GM19023 (cell line): Measurements from ENCODE around the gene TNRC18.

Experiments used
- ATAC-seq: cut with Tn5 transposase; IDR thresholded peaks from one replicate; pipeline ENCODE4 v1.9.1; 2021; ENCODE audit warnings: mild to moderate bottlenecking, moderate library complexity; ENCODE audit not compliant: unreplicated experiment

Gene TNRC18

DNA sequence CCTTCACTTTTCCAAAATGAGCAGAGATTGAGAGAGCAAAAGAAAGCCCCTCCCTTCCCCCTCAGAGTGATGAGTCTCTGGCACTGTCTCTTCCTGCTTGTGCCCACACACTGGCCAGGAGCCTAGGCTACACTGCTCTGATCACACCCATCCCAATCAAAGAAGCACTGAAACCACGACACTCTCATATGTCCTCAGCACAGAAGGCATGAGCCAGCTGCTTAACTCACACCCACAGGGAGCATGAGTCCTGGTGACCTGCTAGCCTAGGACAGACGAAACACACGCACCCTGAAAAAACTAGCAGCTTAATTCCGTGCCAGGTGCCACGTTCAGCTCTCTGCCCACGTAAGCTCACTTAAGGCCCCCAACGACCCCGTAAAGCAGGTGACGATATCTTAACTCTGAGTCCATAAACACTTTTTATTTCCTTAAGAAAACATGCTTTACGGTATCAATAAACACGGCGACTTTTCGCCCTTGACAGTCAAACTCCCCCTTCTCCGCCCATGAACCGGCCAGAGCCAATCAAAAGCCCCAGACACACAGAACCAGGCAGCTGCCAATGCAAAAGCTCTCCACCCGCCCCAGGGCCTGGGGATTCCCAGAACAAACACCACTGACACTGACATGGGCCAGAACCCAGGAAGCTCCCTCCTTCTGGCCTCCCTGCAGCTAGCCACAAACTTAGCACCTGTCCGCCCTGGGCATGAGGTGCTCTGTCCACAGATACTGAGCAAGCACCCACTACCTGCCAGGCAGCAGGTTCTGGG, 69.0 kb downstream of the TNRC18 start:
- no peak for ATAC-seq

DNA sequence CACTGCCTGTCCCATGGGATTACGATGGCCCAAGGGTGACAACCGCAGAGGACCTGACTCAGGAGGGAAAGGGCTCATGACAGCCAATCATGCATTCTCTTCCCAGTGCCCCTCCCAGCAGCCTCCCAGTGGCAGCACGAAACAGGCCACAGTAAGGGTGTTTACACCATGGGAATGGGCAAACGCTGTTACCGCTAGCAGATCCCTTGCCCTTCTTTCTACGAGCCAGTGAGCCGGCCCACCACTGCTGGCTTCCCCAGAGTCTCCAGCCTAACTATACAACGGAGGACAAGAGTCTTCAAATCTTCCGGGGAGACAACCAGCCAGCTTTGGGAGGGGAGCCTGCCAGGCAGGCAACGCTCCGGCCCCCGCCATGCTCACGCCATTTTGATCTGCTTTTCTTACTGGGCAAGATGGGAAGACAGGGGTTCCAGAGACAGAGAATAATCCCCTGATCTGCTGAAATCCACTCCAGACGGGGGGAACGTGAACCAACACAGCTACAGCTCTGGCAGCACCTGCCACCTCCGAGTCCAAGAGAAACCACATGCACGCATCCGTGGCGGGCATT, 71.1 kb downstream of the TNRC18 start:
- ATAC-seq: no peak

DNA sequence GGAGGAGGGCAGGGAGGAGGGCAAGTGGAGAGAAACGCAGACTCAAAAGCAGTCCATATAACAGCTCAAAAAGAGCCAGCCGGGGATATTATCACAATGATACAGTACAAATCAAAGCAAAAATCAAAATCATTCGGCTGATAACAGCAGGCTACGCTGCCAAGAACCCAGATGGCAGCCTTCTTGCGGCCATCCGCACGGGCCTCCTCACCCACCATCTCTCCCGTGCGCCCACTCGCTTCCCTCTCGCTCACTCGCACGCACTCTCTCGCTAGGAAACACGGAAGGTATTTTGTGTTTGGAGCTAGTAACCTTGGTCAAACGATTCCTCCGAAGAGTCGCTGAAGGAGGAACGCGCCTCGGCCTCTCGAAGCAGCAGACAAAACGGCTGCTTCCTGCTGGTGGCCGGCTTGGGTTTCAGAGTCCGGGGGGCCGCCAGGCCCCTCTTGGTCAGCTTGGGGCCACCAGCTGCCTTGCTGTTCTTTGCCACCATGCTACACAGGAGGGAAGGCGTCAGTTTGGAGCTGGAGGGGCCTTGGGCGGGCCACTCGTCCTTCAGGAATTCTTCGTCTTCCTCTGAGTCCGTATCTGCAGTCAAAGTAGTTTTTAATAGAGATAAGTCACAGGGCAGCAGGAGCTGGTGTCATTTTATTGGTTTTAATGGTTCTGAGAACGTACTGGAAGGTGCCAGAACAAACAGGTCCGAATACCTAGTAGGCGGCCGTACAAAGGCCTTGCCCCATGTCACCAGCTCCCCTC, 71.9 kb downstream of the TNRC18 start:
- ATAC-seq: no peak

DNA sequence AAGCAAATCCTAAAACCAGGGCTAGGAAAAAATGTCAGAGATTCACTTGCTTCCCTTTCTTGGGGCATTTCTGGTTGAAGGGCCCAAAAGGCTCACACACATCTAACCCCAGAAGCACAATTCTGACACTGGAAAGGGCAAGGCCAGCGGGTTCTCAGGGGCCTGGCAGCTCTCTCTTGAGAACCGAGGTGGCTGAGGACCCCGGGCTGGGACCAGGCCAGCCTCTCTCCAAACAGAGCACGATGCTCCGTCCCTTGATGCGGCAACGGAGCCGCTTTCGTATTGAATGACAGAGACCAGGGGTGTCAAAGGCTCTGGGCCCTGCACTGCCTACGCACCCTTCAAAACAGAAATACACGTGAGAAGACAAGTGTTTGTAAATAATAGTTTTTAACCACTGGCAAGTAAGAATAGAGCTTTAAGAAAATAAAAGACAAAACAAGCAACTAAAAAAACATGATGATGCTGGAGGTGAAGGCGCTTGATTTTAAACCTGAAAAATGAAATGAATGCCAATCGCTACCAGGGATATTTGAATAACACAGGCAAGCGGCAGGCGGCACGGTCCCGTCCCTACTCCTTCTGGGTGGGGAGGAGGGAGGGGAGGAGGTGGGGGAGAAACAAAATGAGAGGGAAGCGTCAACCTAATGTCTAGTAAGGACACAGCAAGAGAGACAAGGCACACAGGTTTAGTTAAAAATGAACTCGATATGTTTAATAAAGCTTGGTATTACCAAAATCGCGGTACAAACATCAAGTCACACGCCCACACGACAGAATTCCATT, 72.8 kb downstream of the TNRC18 start:
- ATAC-seq: no peak

DNA sequence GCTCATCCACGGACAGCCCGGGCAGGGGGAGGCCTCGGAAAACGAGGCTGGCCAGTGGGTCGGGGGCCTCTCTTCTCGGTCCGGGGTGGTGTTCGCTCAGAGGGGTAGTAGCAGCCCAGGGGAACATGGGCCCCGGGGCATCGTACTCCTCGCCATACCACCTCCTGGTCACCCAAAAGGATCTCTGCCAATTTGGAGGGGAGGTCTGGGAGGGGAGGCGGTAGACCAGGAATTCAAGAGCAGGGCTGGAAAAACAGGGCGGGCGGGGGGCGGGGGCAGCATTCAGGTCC, 73.5 kb downstream of the TNRC18 start:
- ATAC-seq: no peak

DNA sequence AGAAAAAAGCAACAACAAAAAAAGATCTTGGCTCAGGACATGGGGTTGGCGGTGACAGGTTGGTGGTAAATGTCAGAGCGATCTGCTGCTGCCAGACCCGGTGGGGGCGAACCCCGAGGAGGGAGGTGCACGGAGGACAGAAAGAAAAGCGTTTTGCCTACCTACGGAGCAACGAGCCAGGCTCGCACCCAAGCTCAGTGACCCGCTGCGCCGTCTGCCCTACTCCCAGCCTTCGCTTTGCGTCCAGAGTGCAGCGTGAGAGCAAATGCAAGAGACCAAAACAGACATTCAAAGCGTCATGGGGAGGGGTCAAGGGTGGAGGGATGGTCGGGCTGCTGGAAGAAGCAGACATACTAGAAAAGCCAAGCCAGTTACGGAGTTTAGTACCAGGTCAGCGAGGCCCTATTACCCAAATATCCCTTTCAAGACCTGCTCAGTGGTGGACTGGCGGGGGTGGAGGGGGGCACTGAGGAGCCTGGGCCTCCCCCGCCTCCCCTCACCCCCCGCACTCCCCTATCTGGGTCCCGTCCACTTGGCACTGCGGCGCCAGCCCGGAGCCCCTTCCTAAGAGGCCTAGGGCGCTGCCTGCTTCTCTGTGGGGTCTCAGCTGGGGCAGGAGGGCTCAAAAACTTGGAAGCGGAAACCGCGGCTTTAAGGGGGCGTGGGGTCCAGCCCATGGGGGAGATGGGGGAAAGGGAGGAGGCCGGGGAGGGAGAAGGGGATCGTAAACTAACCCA, 74.0 kb downstream of the TNRC18 start:
- ATAC-seq: no peak

DNA sequence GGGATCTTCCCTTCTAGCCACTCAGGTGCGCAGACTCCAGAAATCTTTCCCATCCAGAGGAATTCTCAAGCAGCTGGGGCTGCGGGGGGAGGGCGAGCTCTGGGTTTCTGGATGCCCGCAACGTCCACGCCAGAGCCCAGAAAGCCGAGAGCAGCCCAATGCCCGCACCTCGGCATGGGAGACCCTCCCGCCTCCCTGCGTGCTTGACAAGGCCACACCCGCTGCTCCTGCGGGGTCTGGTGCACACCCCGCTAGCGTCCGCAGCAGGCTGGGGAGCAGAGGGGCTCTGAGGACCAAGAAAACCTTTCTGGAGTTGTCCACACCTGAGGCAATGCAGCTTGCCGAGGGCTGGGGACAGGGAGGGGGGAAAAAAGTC, 74.6 kb downstream of the TNRC18 start:
- ATAC-seq: no peak

DNA sequence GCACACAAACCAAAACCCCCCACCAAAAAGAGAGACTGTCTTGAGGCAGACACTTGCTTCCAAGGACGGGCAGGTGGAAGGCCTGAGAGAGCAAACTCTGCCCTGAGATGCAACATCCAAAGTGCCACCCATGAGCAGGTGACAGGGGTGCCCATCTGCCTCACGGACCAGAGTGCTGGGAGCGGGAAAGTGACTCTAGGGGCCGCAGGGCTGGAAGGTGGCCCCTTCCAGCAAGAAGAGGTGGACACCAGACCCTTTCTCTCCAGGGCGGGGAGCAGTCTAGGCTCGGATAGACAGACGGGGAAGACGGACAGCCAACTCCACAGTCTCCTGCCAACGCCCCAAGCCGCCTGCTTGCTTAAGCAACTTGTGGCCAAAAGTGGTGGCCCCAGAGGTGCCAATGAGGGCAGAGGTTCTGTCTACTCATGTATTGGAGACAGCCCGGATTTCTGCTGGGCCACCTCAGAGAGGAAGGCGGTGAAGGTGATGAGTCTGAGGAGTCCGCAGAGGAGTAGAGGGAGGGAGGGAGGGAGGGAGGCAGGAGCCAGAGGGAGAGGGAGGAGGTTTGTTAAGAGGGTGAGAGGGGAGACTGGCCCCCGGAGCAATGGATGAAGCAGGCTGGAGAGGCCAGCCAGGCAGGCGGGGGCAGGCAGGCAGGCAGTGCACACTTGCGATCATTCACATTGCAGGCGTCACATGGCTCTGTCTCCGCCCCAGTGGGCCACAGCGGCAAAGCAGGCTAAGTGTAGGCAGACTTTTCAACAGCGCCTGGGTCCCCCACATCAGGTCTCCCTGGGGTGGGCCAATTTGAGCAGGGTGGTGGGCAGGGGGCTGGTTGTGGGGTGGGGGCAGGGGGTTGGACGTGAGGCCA, 75.3 kb downstream of the TNRC18 start:
- ATAC-seq: no peak

DNA sequence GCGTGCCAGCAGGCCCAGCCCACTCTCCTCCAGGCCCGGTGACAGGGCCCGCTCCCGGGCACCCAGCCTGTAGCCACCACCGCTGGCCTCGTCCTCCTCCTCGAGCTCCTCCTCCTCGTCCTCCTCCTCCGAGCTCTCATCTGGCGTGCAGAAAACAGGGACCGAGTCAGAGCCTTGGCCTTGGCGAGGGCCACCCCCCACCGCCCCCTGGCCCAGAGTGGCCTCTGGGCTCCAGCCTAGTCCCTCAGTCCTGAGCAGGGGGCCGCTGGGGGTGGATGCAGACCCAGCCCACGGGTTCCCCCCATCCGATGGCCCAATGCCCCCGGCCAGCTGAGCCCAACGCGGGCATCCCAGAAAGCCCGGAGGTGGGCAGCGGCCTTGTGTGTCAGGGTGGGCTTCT, 78.0 kb downstream of the TNRC18 start:
- ATAC-seq: no peak

DNA sequence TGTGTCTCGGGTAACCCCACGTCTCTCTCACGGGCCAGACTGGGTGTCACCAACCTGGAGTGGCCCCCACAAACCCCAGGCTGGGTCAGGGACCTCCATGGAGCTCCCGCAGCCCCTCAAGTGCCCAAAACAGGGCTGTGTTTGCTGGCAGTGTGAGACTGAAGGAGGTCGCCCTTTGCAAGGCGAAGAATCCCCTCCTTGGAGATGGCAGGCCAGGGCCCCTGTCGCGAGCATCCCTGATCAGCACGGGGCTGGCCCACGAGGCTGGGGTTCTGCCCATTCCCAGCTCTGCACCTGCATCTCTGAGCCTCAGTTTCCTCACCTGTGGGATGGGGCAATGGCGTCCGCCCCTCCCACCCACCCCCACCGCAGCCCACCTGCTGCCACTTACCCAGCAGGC, 78.5 kb downstream of the TNRC18 start:
- ATAC-seq: no peak

DNA sequence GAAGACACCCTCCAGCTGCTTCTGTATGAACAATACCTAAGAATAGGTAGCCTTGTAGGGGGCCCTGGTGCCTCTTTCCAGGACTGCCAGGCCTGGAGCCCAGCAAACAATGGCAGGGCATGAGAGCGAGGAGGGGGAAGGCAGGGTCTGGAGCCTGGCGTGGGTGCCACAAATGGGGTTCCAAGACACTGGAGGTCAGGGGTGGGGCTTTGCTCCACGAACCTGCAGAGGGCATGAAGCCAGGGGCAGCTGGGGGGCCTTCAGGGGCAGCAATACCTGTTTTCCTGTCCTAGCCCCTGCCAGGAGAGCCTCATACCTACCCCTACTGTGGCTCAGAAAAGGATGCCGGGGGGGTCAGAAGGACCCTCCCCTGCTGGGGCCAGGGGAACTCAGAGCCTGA, 79.3 kb downstream of the TNRC18 start:
- no peak for ATAC-seq

DNA sequence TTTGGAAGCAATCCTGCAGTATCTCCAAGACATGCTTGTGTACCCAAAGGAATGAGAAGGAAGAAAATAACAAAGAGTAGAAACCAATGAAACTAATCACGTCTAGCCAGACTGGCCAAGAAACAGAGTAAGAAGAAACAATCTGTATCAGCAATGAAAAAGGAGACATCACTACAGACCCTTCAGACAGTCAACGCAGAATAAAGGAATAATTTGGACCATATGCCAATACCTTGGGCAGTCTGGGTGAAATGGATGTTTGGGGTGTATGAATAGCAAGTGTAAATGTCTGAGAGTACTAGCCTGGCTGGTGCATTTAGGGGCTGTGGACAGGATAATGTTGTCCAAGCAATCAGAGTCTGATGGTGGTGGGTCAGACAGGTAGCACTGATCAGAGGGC, 79.8 kb downstream of the TNRC18 start:
- ATAC-seq: no peak

DNA sequence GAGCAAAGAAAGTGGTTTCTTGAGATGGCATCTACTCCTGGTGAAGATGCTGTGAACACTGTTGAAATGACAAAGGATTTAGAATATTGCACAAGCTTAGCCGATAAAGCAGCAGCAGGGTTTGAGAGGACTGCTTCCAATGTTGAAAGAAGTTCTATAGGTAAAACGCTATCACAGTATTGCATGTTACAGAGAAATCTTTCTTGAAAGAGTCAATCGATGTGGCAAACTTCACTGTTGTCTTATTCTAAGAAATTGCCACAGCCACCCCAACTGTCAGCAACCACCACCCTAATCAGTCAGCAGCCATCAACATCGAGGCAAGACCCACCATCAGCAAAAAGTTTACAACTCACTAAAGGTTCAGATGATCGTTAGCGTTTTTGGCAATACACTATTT, 81.0 kb downstream of the TNRC18 start:
- ATAC-seq: no peak

DNA sequence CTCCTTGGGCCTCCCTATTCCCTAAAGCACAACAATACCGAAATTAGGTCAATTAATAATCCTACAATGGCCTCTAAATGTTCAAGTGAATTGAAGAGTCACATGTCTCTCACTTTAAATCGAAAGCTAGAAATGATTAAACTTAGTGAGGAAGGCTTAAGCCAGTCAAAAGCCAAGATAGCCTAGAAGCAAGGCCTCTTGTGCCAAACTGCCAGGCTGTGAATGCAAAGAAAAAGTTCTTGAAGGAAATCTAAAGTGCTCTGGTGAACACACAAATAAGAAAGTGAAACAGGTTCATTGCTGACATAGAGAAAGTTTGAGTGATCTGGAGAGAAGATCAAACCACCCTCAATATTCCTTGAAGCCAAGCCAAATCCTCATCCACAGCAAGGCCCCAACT, 83.7 kb downstream of the TNRC18 start:
- no peak for ATAC-seq

DNA sequence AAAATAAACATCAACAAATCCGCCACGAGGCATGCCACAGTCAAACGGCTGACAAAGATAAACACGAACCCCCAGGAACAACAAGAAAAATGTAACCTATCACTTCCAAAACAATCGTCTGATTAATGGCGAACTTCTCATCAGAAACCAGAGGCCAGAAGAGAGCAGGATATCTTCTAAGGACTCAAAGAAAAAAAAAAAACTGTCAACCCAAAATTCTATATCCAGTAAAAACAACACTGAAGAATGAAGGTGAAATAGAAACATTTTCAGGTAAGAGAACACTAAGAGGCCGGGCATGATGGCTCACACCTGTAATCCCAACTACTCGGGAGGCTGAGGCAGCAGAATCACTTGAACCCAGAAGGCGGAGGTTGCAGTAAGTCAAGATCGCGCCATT, 86.6 kb downstream of the TNRC18 start:
- ATAC-seq: no peak

DNA sequence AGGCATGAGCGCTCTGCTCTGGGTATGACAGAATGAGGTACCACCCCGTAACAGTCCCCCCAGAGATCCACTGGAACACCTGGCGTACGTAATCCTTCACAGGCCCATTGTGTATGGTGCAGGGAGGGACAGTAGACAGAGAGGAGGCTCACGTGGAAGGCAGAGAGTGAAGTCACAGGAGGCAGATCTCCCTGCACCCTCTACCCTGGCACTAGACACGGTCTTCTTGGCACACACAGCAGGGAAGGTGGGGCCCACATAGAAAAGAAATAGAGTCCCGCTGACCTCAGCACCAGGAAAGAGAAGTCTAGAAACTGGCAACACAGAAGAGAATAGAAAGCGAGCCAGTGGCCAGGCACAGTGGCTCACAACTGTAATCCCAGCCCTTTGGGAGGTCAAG, 89.0 kb downstream of the TNRC18 start:
- no peak for ATAC-seq

DNA sequence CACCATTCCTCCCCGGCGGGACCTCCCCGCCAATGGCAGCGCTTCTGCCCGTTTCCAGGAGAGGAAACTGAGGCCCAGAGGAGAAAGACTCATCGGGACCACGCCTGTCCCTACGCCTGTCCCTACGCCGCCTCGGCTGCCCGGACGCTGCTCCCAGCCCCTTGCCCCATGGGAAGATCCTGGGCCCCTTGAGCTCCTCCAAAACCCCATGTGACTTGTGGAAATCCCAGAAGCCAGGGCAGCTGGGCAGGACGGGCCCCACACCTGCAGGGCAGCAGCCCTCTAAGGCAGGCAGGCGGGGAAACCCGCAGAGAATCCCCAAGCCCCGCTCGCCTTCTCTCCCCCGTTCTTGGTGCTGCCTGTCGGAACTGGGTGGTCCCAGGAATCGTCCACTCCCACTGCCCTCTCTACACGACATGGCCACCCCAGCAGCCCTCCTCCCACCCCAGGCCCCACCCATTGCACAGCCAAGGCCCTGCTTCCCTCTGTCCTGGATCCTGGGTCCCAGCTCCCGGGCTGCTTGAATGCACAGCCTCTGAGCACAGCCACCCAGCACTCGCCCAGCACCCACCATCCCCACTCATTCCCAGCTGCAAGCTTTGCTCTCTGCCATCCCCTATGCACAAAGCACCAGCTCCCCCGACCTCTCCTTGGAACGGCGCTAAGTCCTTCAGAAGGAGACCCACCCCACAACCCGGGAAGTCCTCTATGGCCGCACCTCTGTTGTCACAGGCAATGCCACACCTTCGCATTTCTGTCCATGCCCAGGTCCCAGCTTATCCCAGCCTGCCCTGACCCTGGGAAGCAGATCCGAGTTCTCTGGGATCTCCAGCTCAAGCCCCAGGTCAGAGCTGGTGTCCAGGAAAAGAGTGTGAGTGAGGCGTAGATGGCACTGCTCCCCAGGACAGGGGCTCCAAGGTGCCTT, 90.3 kb downstream of the TNRC18 start:
- ATAC-seq: no peak

DNA sequence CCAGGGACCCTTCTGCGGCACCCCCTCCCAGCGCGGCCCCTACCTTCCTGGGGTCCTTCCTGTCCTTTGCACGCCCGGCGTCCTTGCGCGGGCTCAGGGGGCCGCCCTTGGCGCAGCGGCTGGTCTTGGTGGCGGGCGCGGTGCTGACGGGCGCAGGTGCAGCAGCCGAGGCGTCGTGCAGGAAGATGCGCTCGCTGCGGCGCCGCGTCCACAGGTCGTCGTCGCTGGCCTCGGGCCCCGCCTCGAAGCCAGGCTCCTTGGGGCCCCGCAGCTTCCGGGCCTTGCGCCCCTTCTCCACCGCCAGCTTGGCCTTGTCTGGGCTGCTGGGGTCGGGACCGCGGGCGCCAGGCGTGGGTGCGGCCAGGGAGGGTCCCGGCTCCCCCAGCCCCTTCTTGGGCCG, 91.1 kb downstream of the TNRC18 start:
- ATAC-seq: no peak

DNA sequence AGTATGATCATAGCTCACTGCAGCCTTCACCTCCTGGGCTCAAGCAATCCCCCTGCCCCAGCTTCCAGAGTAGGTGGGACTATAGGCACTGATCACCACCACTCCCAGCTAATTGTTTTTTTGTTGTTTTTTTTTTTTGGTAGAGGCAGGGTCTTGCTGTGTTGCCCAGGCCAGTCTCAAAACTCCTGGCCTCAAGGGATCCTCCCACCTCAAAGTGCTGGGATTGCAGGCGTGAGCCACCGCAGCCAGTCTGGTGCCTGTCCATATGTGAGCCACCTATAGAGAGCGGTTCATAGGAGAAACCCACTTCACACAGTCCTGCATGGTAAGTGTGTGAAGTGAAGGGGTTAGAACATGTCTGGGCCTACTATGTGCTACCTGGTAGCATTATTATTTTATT, 93.3 kb downstream of the TNRC18 start:
- no peak for ATAC-seq
